ENCODE results near the gene CNMD. TPM values are rescaled to one million over a fixed set of nuclear protein-coding genes. Genes with fewer than 3 reads are reported as not detected.

CNMD gene
- polyA plus RNA-seq, 3 donors = not detected

DNA sequence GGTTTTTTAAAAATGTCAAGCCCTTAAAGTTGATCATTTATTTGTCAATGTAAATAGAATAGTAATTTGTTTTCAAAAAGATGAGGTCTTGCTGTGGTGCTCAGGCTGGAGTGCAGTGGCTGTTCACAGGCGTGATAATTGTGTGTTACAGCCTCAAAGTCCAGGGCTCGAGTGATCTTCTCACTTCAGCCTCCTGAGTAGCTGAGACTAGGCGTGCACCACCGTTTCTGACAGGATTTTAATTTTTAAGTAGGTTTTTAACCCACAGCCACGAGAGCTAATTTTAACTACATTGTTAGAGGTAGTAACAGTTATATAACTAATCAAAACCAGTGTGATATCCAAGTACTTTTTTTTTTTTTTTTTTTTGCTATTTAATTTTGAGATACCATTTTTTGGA, 43.1 kb downstream of the CNMD start:
- Histone ChIP-seq H2AFZ (ENCODE audit: insufficient read depth, low read depth, low read length, poor library complexity, severe bottlenecking) (no peak overlapping the region), H3K9ac (ENCODE audit: insufficient read depth, low read length, poor library complexity, severe bottlenecking) (no peak overlapping the region), H3K4me3 (replicated peaks in 1 of 3; ENCODE audit: low read depth in 2 of 3, low read length in 3 of 3) (no peak overlapping the region), H3K27ac (ENCODE audit: low read depth in 1 of 2, low read length in 2 of 2) (no peak overlapping the region), H3K4me2 (replicated peaks; ENCODE audit: extremely low read depth, low read length, poor library complexity, severe bottlenecking) (no peak overlapping the region), H3K9me3 (replicated peaks in 1 of 2; ENCODE audit: control insufficient read depth in 1 of 2, insufficient read depth in 1 of 2, low read length in 2 of 2) (no peaks in the 10 kb centered on the region), H3K79me2 (ENCODE audit: insufficient read depth, low read length) (no peaks in the 10 kb centered on the region), H3K36me3 (replicated peaks in 1 of 2; ENCODE audit: control insufficient read depth in 1 of 2, insufficient read depth in 2 of 2, low read length in 2 of 2) (peaks cover 0 to 15% of the 10 kb centered on the region in 2 donors), H3K27me3 (ENCODE audit: control insufficient read depth in 2 of 2, insufficient read depth in 2 of 2, low read length in 2 of 2) (no peaks in the 10 kb centered on the region), H4K20me1 (ENCODE audit: insufficient read depth, low read length) (no peaks in the 10 kb centered on the region), H3K4me1 (ENCODE audit: control insufficient read depth in 1 of 2, insufficient read depth in 2 of 2, low read length in 2 of 2) (peaks cover 8 to 9% of the 10 kb centered on the region in 2 donors)
- WGBS (ENCODE audit: insufficient coverage) = 100% methylated on average over 1 of the region's 5 CpGs
- TF ChIP-seq, protein P1, sequence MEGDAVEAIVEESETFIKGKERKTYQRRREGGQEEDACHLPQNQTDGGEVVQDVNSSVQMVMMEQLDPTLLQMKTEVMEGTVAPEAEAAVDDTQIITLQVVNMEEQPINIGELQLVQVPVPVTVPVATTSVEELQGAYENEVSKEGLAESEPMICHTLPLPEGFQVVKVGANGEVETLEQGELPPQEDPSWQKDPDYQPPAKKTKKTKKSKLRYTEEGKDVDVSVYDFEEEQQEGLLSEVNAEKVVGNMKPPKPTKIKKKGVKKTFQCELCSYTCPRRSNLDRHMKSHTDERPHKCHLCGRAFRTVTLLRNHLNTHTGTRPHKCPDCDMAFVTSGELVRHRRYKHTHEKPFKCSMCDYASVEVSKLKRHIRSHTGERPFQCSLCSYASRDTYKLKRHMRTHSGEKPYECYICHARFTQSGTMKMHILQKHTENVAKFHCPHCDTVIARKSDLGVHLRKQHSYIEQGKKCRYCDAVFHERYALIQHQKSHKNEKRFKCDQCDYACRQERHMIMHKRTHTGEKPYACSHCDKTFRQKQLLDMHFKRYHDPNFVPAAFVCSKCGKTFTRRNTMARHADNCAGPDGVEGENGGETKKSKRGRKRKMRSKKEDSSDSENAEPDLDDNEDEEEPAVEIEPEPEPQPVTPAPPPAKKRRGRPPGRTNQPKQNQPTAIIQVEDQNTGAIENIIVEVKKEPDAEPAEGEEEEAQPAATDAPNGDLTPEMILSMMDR (IDR thresholded peaks at IDR 0.05) = no peak
- peaks cover 0 to 2% (median 0%) of the 10 kb centered on the region in 3 donors for H3K27me3 Mint-ChIP-seq (ENCODE audit: low read depth in 3 of 3)
- no peak for DNase-seq
- H3K36me3 Mint-ChIP-seq = peaks cover 17 to 24% of the 10 kb centered on the region in 2 donors
- peaks cover 0 to 5% (median 0%) of the 10 kb centered on the region in 7 donors for H3K9me3 Mint-ChIP-seq
- H3K4me1 Mint-ChIP-seq = peaks cover 18% of the 10 kb centered on the region
- H3K27ac Mint-ChIP-seq = no peak overlapping the region
- intact Hi-C loops (cut with micrococcal nuclease) = no loop called here
- H3K4me3 Mint-ChIP-seq = no peak overlapping the region

DNA sequence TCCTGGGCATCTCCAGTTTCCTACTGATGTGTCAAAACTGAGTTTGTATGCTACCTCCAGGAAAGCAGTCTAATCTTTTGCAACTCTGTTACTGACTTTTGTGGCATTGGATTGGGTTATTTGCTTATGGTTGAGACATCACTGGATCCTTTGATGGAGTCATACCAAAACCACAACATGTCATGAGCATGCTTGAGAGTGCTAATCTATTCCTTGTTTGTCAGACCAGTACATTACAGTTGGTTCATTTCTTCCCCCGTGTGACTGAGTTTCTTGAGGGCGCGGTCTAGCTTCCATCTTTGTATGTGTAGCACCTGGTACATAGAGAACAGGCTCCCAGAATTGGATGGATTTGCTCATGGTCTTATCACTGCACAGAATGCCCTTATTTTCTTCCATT, 43.8 kb downstream of the CNMD start:
- Mint-ChIP-seq H3K27ac (peak overlapping the region in 2 of 7 donors; percentile 2 to 26), H3K4me1 (peaks cover 16% of the 10 kb centered on the region), H3K4me3 (no peak overlapping the region), H3K36me3 (peaks cover 22 to 31% of the 10 kb centered on the region in 2 donors), H3K27me3 (ENCODE audit: low read depth in 3 of 3) (no peaks in the 10 kb centered on the region), H3K9me3 (peaks cover 0 to 7% (median 0%) of the 10 kb centered on the region in 7 donors)
- H3K9me3 ChIP-seq (replicated peaks in 1 of 2; ENCODE audit: control insufficient read depth in 1 of 2, insufficient read depth in 1 of 2, low read length in 2 of 2) = no peaks in the 10 kb centered on the region
- H2AFZ ChIP-seq (ENCODE audit: insufficient read depth, low read depth, low read length, poor library complexity, severe bottlenecking) = no peak overlapping the region
- H3K4me1 ChIP-seq (ENCODE audit: control insufficient read depth in 1 of 2, insufficient read depth in 2 of 2, low read length in 2 of 2) = peaks cover 8 to 9% of the 10 kb centered on the region in 2 donors
- H3K9ac ChIP-seq (ENCODE audit: insufficient read depth, low read length, poor library complexity, severe bottlenecking) = no peak overlapping the region
- intact Hi-C loops (cut with micrococcal nuclease) = no loop called here
- H3K27me3 ChIP-seq (ENCODE audit: control insufficient read depth in 2 of 2, insufficient read depth in 2 of 2, low read length in 2 of 2) = no peaks in the 10 kb centered on the region
- no peak overlapping the region for H3K4me3 ChIP-seq (replicated peaks in 1 of 3; ENCODE audit: low read depth in 2 of 3, low read length in 3 of 3)
- TF ChIP-seq, protein P1 (IDR thresholded peaks at IDR 0.05) = no peak
- H3K36me3 ChIP-seq (replicated peaks in 1 of 2; ENCODE audit: control insufficient read depth in 1 of 2, insufficient read depth in 2 of 2, low read length in 2 of 2) = peaks cover 2 to 22% of the 10 kb centered on the region in 2 donors
- H3K4me2 ChIP-seq (replicated peaks; ENCODE audit: extremely low read depth, low read length, poor library complexity, severe bottlenecking) = no peak overlapping the region
- WGBS (ENCODE audit: insufficient coverage) = no CpG with 5 or more reads among the region's 3 CpGs
- H3K27ac ChIP-seq (ENCODE audit: low read depth in 1 of 2, low read length in 2 of 2) = no peak overlapping the region
- H3K79me2 ChIP-seq (ENCODE audit: insufficient read depth, low read length) = no peaks in the 10 kb centered on the region
- DNase-seq = peak; percentile 3 to 11 (median 4)
- no peaks in the 10 kb centered on the region for H4K20me1 ChIP-seq (ENCODE audit: insufficient read depth, low read length)
